Myocyte (in vitro differentiated cells): ENCODE data around the gene MAGEB6B. TPM values are rescaled to one million over a fixed set of nuclear protein-coding genes. Genes with fewer than 3 reads are reported as not detected.
"Not testable (repeated sequence)": the region's sequence is repeated elsewhere in the genome, so short reads cannot be mapped to it uniquely, and the experiment has no call there.

Experiments
- DNase-seq: peaks from one replicate; pipeline ENCODE4 v3.0.0-alpha.2; 2012; ENCODE audit warnings: low read depth
- polyA plus RNA-seq: library from polyadenylated mRNA; unstranded; fragments of >200 nt; gene quantifications from one replicate; pipeline ENCODE4 v1.2.1, GENCODE V29; 2012; ENCODE audit warnings: missing spikeins
- total RNA-seq: library from RNA; depleted of rRNA; stranded (reverse); fragments of >200 nt; gene quantifications from 2 replicates; pipeline ENCODE4 v1.2.3, GENCODE V29; 2014

Gene MAGEB6B
- not detected in 2 replicates for total RNA-seq
- polyA plus RNA-seq = not detected

DNA sequence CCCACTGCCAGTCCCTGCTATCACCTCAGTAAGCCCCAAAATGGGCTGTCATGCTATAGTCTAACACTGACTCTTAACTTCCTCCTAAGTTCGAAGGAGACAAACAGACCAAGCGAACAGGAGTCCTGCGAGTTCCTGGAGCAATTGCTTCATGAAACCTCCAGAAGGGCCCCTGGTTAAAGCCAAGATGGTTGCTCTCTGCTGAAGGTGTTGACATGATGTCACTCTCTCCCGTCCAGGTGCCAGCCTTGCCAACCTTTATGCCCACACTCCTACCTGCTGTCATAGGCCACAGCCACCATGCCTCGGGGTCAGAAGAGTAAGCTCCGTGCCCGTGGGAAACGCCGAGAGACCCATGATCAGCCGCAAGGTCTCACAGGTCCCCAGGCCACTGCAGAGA, at the start of gene MAGEB6B:
Gene MAGEB6B (plus strand): TSS at position 301 of the 400 bp plus-strand sequence. CDS start 0 bp downstream, at position 301.
- DNase-seq = no peak

GRCh38 chrX:26138274-26138673, 22.1 kb upstream of the MAGEB6B start, which contains the start of gene MAGEB18:
TSS of gene MAGEB18 (plus strand) at chrX:26138343. CDS start at chrX:26138986, 643 bp downstream.
- DNase-seq = no peak

DNA sequence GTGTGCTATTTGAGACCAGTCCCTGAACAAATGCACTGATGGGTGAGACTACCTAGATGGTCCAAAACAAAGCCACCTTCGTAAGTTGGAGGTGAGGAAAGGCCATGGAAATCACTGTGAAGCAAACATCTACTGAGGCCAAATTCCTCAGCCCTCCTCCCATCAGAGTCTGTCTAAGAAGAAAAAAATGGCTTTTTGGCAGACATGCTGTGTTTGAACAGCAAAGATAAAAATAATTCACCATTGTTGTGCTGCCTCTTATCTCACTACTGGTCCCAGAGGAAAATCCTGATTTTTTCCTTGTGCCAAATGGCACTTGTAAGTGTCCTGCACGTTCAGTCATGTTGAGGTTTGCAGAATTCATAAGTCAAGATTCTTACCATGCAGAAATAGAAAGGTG, 14.4 kb upstream of the MAGEB6B start:
- no peak for DNase-seq

GRCh38 chrX:26192204-26192603, 31.8 kb downstream of the MAGEB6B start, which contains the start of gene MAGEB6:
TSS of gene MAGEB6 (plus strand) at chrX:26192440. CDS start at chrX:26193847, 1,407 bp downstream.
- DNase-seq = no peak

DNA sequence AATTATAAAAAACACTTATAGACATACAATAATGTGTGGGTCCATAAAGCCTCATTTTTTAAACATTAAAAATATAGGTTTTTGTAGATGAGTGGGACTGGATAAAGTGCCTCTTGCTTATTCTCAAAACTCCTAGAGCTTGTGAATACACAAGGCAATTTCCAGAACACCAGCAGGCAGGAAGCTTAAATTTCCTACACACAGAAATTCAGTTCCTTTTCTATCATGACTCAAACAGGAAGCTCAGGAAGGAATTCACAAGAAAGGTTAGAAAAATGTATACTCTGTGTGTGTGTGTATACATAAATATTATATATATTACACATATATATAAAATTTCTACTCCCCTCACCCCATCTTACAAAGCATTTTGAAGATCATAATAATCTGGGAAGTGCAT, 43.2 kb downstream of the MAGEB6B start:
- DNase-seq = no peak

DNA sequence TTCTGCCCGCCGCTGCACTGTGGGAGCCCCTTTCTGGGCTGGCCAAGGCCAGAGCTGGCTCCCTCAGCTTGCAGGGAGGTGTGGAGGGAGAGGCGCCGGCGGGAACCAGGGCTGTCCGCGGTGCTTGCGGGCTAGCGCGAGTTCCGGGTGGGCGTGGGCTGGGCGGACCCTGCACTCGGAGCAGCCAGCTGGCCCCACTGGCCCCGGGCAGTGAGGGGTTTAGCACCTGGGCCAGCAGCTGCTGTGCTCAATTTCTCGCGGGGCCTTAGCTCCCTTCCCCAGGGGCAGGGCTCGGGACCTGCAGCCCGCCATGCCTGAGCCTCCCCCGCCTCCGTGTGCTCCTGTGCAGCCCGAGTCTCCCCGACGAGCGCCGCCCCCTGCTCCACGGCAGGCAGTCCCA, 44.3 kb downstream of the MAGEB6B start:
- not testable (repeated sequence) for DNase-seq

DNA sequence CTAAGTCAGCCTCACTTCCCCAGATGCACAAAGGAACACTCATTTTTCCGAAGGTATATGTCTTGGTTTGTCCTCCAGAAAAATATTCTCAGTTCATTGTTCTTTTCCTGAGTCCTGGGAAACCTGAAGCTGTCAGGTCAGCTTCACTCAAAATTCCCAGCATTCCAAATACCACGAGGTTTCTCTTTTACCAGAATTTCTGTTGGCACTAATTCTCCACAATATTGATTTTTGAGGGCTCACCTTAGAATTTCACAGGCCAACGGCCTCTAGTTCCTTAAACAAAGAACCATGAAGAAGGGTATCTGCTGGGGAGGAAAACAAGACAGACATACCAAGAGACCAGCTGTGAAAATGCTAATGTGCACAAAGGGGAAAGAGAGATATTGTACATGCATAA, 47.6 kb downstream of the MAGEB6B start:
- no peak for DNase-seq

Other genes with a start within 250 kb of the MAGEB6B start
- not detected in 2 replicates for gene MAGEB18, start 22.3 kb upstream of the MAGEB6B start, total RNA-seq
- not detected in 2 replicates for gene MAGEB6, start 31.8 kb downstream of the MAGEB6B start, total RNA-seq
- gene MAGEB5, start 55.6 kb downstream of the MAGEB6B start, total RNA-seq = not detected in 2 replicates